H1 (cell line): ENCODE data around the gene NCAM1.

Experiments
- EP300 ChIP-seq, 2 experiments: IDR thresholded peaks; 1 replicate in 1 of 2; 2 replicates in 1 of 2; pipeline ENCODE4 v1.6.1; 2011 to 2012; ENCODE audit warnings: low read depth in 2 of 2, low read length in 2 of 2, mild to moderate bottlenecking in 2 of 2, borderline replicate concordance in 1 of 2, inconsistent platforms in 1 of 2, moderate library complexity in 1 of 2
- EZH2 ChIP-seq: fragments of 200-600 bp; sonication (generic); IDR thresholded peaks from 2 replicates; pipeline ENCODE4 v1.7.1; 2012; ENCODE audit warnings: low read depth, mild to moderate bottlenecking, moderate library complexity, low read length, inconsistent platforms; ENCODE audit not compliant: severe bottlenecking
- ZNF274 ChIP-seq: IDR thresholded peaks from 2 replicates; pipeline ENCODE4 v1.7.0; 2012; ENCODE audit warnings: low read length, borderline replicate concordance; ENCODE audit errors: extremely low read depth
- TF ChIP-seq, protein P1 (sequence below), 3 experiments: IDR thresholded peaks; 1 replicate in 2 of 3; 2 replicates in 1 of 3; pipeline versions ENCODE4 v1.5.1 to v1.6.1; 2011; ENCODE audit warnings: low read length in 3 of 3, mild to moderate bottlenecking in 3 of 3, inconsistent platforms in 2 of 3, low read depth in 1 of 3, moderate library complexity in 1 of 3; ENCODE audit not compliant: insufficient read depth in 1 of 3; ENCODE audit errors: control extremely low read depth in 1 of 3

DNA sequence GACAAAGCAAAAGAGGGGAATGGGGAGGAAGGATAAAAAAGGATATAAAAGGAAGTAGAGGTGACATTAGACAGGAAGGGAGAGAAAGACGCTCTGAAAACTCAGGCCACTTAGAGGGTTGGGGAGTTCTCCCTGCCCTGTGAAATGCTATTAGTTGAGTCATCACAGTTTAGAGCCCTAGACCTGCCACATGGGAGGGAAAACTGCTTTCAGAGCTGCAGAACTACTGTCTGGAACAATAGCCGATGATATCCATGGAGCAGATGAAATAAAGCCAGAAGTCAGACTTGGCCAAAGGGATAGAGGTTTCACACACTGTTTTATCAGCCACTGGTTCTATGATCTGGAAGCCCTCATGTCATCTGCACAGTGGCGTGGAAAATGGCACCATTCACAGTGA, 157.9 kb downstream of the NCAM1 start:
- TF ChIP-seq ZNF274 (no peak), EZH2 (no peak), EP300 (IDR thresholded peaks at IDR 0.05; ENCODE audit: borderline replicate concordance in 1 of 2, low read depth in 2 of 2, low read length in 2 of 2) (no peak)
- TF ChIP-seq, protein P1, sequence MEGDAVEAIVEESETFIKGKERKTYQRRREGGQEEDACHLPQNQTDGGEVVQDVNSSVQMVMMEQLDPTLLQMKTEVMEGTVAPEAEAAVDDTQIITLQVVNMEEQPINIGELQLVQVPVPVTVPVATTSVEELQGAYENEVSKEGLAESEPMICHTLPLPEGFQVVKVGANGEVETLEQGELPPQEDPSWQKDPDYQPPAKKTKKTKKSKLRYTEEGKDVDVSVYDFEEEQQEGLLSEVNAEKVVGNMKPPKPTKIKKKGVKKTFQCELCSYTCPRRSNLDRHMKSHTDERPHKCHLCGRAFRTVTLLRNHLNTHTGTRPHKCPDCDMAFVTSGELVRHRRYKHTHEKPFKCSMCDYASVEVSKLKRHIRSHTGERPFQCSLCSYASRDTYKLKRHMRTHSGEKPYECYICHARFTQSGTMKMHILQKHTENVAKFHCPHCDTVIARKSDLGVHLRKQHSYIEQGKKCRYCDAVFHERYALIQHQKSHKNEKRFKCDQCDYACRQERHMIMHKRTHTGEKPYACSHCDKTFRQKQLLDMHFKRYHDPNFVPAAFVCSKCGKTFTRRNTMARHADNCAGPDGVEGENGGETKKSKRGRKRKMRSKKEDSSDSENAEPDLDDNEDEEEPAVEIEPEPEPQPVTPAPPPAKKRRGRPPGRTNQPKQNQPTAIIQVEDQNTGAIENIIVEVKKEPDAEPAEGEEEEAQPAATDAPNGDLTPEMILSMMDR (IDR thresholded peaks at IDR 0.05; ENCODE audit: control extremely low read depth in 1 of 3, insufficient read depth in 1 of 3, low read depth in 1 of 3, low read length in 3 of 3) = no peak
